Urothelium cell line (cell line): ENCODE data around the gene DGKG.

Source experiments
- DNase-seq: peaks from one replicate; pipeline ENCODE4 v3.0.0; 2011; ENCODE audit warnings: low spot score, mixed read lengths
- FAIRE-seq: peaks from 2 replicates; lab custom pipeline; 2011; peaks lifted over from hg19 to GRCh38; lab: Jason Lieb, UNC

DGKG gene

DNA sequence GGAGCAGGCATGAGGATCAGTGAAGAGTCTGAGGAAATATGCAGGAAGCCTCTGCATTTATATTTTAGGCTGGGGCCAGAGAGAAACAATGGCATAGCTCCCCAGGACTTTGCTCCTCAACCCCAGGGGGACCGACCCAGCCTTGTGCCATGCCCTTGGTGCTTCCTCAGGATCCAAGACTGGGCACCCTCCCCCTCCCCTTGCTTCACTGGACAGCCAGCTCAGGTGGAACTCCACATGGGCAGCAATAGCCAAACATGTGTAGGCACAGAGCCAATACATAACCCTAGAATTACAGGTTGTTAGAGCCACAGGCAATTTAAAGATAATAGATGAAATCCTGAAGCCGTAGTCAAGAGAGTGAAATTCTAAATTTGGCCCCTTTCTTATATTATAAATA, 180.1 kb downstream of the DGKG start:
- FAIRE-seq (no peak), DNase-seq (no peak)

DNA sequence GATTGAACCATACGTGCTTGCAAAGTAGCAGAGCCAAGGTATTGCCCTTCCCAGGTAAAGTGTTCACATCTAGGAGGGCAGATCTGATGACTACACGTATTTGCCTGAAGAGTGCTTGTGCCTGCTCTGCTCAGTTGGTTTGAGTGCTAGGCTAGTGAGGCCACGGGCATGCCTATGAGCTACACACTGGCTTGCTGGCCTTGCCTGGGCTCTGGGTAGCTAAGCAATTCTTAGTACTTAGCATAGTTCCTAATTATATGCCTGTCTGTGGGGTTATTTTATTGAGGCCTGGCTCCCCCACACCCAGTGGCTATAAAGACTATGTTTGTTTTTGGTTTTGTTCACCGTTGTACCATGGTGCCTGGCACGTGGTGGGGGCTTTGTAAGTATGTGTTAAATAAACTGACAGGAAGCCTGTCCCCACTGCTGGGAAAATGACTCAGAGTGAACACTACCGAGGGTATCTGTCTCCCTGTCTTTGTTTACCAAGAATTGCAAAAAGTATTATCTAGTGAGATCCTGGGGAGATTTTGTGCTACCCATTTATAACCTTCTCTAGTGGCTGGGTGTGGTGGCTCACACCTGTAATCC, 181.0 kb downstream of the DGKG start:
- DNase-seq (no peak), FAIRE-seq (no peak)

DNA sequence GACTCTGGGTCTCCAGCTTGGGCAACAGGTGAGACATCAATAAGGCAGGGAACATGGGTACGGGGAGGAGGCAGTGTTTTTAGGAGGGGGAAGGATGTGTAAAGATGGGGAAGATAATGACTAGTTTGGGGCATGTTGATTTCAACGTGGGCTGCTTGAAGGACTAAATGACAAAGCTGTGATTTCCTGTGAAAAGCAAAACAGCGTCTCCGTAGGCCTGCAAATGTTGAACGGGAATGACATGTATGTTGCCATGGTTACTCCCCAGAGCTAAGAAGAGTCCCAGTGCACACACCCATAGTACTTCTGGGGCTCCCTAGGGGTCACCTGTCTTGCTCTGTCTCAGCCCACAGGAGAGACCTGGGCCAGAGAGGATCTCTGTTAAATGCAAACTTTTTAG, 181.9 kb downstream of the DGKG start:
- DNase-seq: no peak
- no peak for FAIRE-seq

DNA sequence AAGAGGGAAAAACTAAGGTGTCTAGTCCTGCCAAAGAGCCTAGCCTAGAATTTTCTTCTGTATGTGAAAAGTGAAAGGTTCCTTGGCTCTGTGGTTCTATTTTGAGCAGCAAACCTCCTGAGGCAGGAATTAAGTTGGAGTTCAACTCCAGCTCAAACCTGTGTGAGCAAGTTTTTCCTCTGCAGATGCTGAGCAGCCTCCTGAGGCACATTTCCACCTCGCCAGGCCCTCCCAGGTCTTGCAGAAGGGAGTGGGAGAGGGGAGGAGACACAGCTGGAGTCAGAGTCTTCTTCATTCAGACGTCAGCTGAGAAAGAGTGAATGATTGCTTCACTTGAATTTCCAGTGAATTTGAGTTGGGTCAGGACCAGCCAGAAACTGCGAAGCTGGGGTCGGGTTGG, 183.6 kb downstream of the DGKG start:
- FAIRE-seq (no peak), DNase-seq (no peak)

DNA sequence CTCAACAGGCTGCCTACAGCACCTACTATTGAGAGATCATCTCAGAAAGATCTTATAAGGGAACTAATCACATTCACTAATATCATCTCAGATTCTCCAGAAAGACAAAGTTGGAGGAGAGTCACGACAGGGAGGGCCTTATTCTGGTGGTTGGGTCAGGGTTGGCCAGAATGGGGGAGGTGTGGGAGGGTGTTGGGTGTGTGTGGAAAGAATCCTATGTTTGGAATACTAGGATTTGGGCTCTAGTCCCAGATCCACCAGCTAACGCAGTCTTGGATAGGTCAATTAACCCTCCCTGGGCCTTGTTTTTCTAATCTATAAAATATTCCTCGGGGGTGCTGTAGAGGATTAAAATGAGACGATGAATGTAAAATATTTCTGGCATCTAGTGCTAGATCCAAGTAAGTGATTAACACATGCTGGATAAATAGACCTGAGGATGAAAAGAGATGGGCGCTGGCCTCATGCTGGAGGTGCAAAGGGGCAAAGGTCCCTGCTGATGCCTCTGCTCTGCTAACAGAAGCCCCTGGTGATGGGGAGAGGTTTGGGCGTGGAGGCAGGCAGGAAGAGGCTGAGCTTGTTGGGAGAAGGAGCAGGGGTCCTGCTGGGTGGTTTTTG, 185.6 kb downstream of the DGKG start:
- no peak for DNase-seq
- FAIRE-seq: no peak

DNA sequence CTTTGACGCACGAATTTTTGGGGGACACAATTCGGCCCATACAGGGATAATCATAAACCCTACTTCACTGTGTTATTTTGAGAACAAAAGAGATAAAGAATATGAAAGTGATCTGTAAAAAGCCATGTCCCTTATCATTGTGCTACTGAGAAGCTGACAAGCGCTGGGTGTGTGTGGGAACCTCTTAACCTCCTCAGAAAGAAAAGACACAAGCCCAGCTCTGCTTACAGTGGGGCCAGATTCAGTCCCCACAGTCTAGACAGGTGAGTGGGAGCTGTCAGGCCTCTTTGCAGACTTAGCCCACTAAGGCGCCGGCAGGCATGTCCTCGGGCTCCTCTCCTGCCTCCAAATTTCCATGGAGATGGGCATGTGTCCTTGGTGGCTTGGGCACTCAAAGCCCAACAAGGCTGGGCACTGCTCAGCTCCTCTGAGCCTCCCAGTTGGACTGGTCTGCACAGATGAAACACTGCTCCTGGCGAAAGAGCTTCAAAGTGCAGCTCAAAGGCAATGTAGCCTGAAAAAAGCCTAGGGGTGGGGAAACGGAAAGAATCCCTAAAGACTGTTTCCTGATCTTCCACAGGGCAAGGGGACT, 188.7 kb downstream of the DGKG start:
- no peak for FAIRE-seq
- DNase-seq: no peak

DNA sequence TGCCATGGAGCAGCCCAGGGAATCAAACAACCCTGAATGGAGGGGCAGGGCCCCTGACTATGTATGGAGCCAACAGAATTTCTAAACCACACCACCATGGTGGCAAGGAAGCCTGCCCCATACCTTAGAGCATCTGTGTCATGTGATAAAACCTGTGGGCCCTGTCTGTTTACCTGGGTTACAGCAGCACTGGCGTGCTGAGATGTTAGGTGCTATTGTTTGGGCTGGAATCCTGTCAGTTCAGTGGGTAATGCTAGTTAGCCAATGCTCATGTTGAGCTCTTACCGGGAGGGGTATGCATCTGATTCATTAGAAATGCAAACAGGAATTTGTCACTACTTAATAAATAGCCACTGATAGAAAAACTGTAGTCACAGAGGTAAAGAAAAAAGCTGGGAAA, 189.7 kb downstream of the DGKG start:
- FAIRE-seq (no peak), DNase-seq (no peak)

DNA sequence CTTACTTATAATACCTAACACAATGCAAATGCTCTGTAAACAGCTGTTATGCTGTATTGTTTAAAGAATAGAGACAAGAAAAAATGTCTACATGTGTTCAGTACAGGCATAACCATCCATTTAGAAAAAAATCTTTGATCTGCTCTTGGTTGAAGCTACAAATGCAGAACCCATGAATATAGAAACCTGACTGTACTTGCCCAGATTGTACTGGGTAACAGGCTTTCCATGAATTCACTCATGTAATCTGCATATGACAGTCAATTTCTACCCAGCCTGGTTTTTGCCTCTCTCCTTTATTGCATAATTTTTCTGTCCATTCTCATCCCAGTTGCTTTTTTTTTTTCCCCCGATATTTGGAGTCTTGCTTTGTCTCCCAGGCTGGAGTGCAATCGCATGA, 190.5 kb downstream of the DGKG start:
- no peak for DNase-seq
- FAIRE-seq: no peak

DNA sequence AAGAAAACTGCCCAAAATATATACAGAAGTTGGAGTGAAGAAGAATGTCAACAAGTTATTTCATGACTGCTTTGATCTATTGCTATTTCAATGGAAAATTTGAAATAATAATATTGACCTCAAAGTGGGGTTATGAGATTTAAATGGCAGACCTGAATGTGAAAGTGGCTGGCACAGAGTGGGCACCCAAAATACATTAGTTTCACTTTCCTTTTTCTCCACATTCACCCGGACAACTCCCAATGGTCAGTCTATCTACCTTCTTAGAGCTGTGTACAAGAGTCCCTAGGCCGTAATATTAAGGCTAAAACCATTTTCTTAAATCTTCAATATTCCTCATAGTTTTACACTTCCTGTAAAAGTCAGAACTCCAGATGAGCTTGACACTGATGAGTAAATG, 191.5 kb downstream of the DGKG start:
- FAIRE-seq (no peak), DNase-seq (no peak)

DNA sequence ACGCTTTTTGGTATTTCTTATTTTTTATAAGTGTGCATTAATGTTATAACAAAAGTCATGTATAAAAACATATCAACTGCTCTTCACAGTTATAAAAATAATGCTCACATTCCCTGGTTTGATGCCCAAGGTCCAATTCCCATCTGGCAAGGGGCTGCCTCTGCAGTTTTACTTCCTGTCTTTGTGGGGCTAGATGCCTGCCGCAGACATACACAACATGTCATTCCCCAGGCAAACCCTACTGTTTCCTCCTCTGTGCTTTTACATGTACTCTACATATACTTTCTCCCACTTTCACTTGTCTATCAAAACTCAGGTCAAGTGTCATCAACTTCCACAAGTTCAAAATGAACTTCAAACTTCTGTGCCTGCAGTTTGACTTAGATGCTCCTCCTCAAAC, 192.7 kb downstream of the DGKG start:
- no peak for FAIRE-seq
- no peak for DNase-seq

DNA sequence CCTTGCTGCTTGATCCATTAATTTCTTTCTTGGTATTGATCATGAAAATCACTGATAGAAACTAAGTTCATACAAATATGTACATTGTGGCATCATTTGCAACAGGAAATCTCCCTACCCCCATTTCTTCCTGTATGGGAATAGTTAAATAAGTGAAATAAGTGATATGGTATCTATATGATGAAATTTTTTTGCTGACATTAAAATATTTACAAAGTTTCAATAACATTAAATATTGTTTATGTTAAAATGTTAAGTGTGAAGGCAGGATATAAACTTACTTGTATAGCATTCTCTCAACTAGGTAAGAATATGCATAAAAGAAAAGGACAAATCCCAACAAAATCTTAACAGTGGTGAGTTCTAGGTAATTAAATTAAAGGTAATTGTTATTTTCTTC, 193.1 kb downstream of the DGKG start:
- DNase-seq (no peak), FAIRE-seq (no peak)

DNA sequence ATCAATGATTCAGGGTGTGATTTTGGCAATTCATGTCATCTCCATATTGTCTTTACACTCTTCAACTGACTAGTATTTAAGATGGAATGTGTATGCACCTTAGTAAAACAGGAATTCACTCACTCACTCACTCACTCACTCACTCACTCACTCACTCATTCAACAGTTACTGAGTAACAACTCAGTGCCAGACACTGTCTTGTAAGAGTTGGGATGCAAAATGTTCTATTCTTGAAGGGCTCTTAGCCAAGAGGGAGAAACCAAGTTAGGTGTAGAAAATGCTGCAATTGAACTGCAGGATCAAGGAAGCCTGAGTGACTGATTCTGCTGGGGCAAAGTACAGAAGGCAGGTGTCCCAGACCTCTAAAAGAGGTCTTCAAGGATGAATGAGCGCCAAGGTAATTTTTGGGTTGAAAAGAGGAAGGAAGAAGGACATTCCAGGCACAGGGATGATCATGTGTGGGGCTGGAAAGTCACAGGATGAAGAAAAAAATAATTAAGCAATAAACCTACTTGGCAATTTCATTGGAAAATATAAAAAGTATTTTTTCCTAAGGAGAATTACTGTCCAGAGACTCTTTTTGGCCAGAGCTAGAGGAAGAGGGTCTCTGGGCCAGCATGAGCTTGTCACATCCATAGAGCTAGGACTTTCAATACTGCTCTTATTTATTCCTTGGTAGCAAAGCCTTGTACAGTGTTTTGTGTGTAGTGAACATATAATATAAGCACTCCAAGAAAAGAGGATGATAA, 194.2 kb downstream of the DGKG start:
- FAIRE-seq: no peak
- no peak for DNase-seq

DNA sequence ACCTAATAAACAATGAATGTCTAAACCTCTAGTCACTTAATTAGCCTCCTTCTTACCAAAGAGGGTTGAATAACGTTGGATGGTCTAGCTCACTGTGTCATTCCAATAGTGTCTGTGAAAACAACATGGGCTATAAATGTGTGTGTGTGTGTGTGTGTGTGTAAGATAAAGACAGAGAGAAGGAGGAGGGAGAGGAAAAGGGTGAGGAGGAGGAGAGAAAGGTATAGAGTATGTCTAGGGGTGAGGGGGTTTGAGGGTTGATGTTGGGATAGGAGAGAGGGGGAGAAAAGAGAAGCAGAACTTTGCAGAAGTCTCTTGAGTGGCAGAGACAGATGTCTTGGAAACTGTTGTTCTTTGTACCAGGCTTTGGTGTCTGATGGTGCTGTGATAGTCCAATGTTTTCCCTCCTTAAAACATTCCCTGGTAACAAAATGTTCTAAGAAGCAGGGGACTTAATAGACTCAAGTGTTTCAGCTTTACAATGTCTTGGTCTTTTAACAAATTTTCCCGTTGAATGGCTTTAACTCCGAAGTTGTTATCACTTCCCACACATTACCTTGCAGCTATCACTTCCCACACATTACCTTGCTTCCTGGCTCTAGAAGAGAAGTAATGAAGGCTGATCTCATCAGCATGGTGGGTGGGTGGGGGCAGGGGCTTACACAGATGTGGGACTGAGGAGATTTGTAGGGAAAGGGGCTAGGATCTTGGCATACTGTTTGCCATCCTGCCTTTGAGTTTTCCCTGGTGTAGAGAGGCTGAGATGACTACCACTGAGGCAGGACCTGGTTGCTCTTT, 195.3 kb downstream of the DGKG start:
- DNase-seq (no peak), FAIRE-seq (no peak)

DNA sequence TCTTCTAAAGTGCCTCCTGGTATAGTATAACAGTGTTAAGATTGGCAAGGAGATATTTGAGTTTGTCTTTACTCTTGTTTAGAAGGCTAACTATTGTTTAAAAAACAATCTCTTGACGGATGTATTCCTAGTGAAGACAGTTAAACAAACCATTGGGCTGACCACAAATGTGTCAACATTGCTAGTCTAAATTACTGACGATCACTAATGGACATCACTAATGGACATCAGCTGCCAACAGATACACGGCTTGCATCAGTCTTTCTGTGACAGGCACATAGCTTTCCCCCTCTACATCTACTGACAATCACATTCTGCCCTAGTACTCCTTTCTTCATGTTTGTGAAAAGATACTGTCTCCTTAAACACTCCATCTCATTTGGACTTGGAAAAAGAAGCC, 196.0 kb downstream of the DGKG start:
- no peak for FAIRE-seq
- DNase-seq: no peak

DNA sequence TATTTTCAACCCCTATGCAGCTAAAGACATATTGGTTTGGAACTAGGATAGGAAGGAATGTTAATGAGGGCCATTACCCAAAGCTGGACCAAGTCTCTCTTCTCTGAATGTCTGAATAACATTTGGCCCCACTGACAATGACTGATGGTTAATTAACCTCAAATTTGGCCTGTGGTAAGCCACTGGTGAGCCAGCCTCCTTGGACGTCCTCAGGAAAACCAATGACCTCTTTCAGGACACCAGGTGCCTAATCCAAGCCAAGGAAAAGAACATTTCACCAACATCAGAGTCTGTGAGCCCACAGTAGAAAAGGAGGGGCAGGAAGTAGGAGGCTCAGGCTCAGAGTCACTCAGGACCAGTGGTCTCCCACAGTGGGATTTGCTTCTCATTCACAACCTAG, 196.7 kb downstream of the DGKG start:
- DNase-seq (no peak), FAIRE-seq (no peak)

DNA sequence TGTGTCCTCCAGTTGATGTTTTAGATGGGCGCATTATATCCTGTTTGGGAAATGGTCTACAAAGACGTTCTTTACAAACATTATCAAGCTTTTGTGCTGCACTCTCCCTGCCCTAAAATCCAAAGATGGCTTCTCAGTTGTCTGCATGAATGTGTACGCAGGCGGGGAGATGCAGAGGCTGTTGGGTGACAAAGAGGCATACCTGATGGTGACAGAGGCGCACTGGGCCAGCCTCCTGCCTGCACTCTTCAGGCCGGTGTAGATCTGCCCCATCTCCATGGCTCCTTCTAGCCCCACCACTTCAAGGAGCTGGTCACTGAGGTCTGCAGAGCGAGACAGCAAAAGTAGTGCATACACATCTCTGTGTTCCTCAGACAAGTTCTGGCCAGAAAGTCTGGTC, 197.3 kb downstream of the DGKG start:
- no peak for FAIRE-seq
- DNase-seq: no peak

DNA sequence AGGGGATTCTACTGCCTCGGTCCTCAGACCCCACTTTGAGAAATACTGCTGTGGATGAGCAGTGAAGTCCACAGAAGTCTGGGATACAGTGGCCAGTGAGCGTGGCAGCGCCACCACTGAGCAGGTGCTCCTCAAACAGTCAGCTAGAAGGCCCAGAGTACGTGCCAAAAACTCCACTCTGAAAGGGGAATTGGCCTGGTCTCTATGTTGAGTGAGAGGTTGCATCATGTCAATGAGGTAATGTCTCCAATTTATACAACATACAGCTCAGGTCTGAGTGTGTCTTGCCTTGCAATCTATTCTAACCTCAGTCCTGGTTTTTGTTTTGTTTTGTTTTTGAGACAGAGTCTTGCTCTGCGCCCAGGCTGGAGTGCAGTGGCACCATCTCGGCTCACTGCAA, 199.8 kb downstream of the DGKG start:
- DNase-seq (no peak), FAIRE-seq (no peak)

DNA sequence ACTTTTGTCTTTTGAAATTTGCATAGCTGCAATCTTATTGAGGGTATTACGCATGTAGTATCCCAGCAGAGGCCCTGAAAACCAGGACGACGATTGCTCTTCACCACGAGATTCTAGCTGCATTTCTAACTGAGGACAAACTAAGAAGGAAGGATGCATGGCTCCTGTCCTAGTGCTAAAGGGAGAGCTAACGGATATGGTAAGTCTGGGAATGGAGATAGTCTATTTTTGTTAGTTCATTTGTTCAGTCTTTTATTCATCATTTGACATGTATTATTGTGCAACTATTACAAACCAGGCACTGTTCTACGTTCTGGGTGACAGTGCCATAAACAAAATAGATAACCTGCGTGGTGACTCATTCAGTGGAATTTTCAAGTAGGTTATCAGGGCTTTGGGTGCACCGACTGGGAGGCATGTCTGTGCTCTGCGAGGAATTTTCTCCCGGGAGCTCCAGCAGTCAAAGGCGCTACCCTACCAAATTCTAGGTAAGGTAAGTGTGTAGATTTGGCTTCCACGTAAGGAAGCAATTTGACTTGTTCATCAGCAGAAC, 201.3 kb downstream of the DGKG start:
- FAIRE-seq: no peak
- DNase-seq: no peak

DNA sequence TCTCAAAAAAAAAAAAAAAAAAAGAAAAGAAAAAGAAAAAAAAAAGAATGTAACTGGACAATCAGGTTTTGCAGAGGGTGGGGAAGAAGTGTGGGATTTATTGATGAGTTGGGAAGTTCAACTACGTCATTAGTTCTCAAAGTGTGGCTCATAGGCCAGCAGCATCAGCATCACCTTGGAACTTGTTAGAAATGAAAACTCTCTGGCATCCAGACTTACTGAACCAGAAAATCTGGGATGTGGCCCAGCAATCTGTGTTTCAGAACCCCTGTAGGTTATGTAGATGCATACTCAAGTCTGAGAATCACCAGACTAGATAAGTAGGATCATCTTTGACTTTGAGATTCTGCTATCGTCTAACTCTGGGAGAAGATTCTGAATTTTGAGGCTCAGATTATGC, 207.4 kb downstream of the DGKG start:
- DNase-seq: no peak
- no peak for FAIRE-seq

DNA sequence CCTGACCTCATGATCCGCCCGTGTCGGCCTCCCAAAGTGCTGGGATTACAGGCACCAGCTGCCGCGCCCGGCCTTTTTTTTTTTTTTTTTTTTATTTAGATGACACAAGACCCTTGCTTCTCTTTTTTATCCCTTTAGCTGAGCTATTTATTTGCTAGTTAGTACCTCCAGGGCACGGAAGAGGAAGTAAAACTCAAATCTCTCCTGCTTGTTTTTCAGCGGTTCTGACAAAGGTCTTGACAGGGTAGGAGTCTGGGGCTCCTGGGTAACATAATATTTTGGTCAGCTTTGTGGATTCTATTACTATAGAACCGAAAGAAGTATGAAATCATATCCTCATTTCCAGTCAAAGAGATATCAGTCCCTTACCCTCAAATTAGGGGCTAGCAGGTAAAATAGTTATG, 209.1 kb downstream of the DGKG start:
- no peak for FAIRE-seq
- no peak for DNase-seq

DNA sequence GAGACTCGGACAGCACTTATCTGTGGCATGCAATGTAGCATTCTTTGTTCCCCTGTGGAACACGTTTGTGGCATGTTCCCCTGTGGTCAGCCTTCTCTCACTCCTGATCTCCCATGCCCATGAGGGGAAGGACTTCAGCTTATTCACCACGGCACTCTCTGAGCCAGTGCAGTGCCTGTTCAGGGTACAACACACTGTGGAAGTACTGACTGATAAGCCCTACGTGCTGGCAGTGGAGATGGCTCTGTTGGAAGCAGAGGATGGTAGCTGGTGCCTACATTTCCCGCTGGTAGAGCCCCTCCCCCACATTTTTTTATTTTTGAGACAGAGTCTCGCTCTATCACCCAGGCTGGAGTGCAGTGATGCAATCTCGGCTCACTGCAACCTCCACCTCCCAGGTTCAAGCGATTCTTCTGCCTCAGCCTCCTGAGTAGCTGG, 209.7 kb downstream of the DGKG start:
- FAIRE-seq: no peak
- DNase-seq: no peak
